ENCODE results near the gene DDX39A. TPM values are rescaled to one million over a fixed set of nuclear protein-coding genes. Genes with fewer than 3 reads are reported as not detected.
A peak's percentile ranks its signal among the peaks of the same experiment; 100 is the strongest.

DDX39A gene
- total and polyA plus RNA-seq, 2 of the 8 experiments (the other 6 are each of a cell fraction or from before 2014, with no cell fraction given) = 139 TPM

GRCh38 chr19:14432791-14433553 is 13.8 kb upstream of the DDX39A start, which contains the start of gene PKN1:
PKN1 (plus strand) TSS chr19:14433306; CDS start chr19:14433522, 216 bp downstream.
- no peaks in the 10 kb centered on the region; a peak in 1 of 7 replicates for H3K27me3 ChIP-seq (replicated peaks in 1 of 4; ENCODE audit: control insufficient read depth in 3 of 4, extremely low read depth in 1 of 4, insufficient read depth in 3 of 4, low read length in 3 of 4)
- H2AK5ac ChIP-seq (ENCODE audit: low read depth, low read length) = no peak within 1 kb of the TSS
- H3K79me1 ChIP-seq (ENCODE audit: low read depth, low read length) = peaks cover 7% of the 10 kb centered on the region
- H3K23ac ChIP-seq (ENCODE audit: insufficient read length) = no peak within 1 kb of the TSS
- H3K9ac ChIP-seq (replicated peaks in 1 of 4; ENCODE audit: extremely low read depth in 1 of 4, low read depth in 3 of 4, low read length in 3 of 4) = peak within 1 kb of the TSS in 3 of 4 experiments; percentile 29 to 93 (median 55); a peak in 5 of 7 replicates
- FAIRE-seq (no peak), DNase-seq (ENCODE audit: low read depth in 1 of 2, low spot score in 2 of 2) (peak in 1 of 2 experiments; percentile 86)
- no peak within 1 kb of the TSS for H4K5ac ChIP-seq (ENCODE audit: insufficient read length, low read depth, low read length)
- H3K23me2 ChIP-seq (ENCODE audit: low read depth, low read length) = no peaks in the 10 kb centered on the region; the same call in 1 of the 2 replicates
- ChIA-PET POLR2A (ENCODE audit: partially characterized antibody) (interaction anchor here (0.7 to 3.4 kb wide), 9 partner anchors 9 to 296 kb away, joined by 3 to 22 read pairs (median 4); partner anchors contain the start of genes ASF1B and DDX39A), CTCF (ENCODE audit: partially characterized antibody) (interaction anchor here (1.0 to 4.8 kb wide), 15 partner anchors 9 to 296 kb away, joined by 3 to 19 read pairs (median 4); partner anchors contain the start of gene PTGER1)
- H3K56ac ChIP-seq (replicated peaks; ENCODE audit: insufficient read length, low read depth, low read length) = no peak within 1 kb of the TSS
- no peak within 1 kb of the TSS for H2BK120ac ChIP-seq (replicated peaks; ENCODE audit: low read depth, low read length)
- peak within 1 kb of the TSS; percentile 39; the same call in 1 of the 2 replicates for H2AFZ ChIP-seq (ENCODE audit: low read length)
- H2BK12ac ChIP-seq (ENCODE audit: low read depth, low read length) = no peak within 1 kb of the TSS
- peak within 1 kb of the TSS; percentile 45 for H4K8ac ChIP-seq (ENCODE audit: extremely low read depth, insufficient read depth, low read length)
- peak within 1 kb of the TSS; percentile 54 to 96 (median 68) for H3K4me3 ChIP-seq (ENCODE audit: extremely low read depth in 1 of 4, insufficient read depth in 2 of 4, low read depth in 3 of 4, low read length in 4 of 4)
- no peak within 1 kb of the TSS for H2BK15ac ChIP-seq (ENCODE audit: low read length)
- H3K36me3 ChIP-seq (ENCODE audit: control insufficient read depth in 2 of 4, insufficient read depth in 4 of 4, low read length in 3 of 4) = no peaks in the 10 kb centered on the region; a peak in 1 of 8 replicates
- peaks cover 0 to 11% (median 3%) of the 10 kb centered on the region in 4 experiments; a peak in 5 of 7 replicates for H3K4me1 ChIP-seq (replicated peaks in 1 of 4; ENCODE audit: control insufficient read depth in 3 of 4, insufficient read depth in 4 of 4, low read length in 3 of 4)
- no peak within 1 kb of the TSS for H3K18ac ChIP-seq (ENCODE audit: extremely low read depth, low read length)
- no peak within 1 kb of the TSS for H4K91ac ChIP-seq (replicated peaks; ENCODE audit: insufficient read length, low read length)
- no peak within 1 kb of the TSS for H2BK20ac ChIP-seq (ENCODE audit: low read length)
- H2BK5ac ChIP-seq (ENCODE audit: low read depth, low read length) = no peak within 1 kb of the TSS
- no peak within 1 kb of the TSS for H3K27ac ChIP-seq (ENCODE audit: low read depth, low read length)
- H3K4ac ChIP-seq (replicated peaks; ENCODE audit: insufficient read length, low read depth, low read length) = no peak within 1 kb of the TSS
- no peak within 1 kb of the TSS for H3K14ac ChIP-seq (ENCODE audit: insufficient read length)
- H3K79me2 ChIP-seq (ENCODE audit: control insufficient read depth in 1 of 2, insufficient read depth in 2 of 2, low read length in 2 of 2) = peaks cover 0 to 33% of the 10 kb centered on the region in 2 experiments; a peak in 2 of 4 replicates
- peak within 1 kb of the TSS; percentile 72 to 97 for H3K4me2 ChIP-seq (ENCODE audit: insufficient read depth in 1 of 2, low read depth in 2 of 2, low read length in 2 of 2)
- 4% methylated on average over 46 of the region's 85 CpGs; no CpG with 5 or more reads in 1 of the 2 experiments for WGBS, 2 experiments (ENCODE audit: extremely low coverage in 1 of 2, insufficient coverage in 1 of 2, insufficient read length in 1 of 2, insufficient replicate concordance in 2 of 2, low coverage in 1 of 2, low lambda C conversion rate in 2 of 2, missing lambda C conversion rate in 1 of 2)
- peaks cover 4 to 5% of the 10 kb centered on the region in 2 experiments for H4K20me1 ChIP-seq (replicated peaks in 1 of 2; ENCODE audit: control insufficient read depth in 1 of 2, insufficient read depth in 2 of 2, low read length in 2 of 2)
- no peaks in the 10 kb centered on the region for H3K9me3 ChIP-seq (ENCODE audit: insufficient read depth in 2 of 2, low read depth in 1 of 2, low read length in 1 of 2)
- TF ChIP-seq EGR1 (IDR thresholded peaks at IDR 0.05; ENCODE audit: borderline replicate concordance, low read depth, low read length) (no peak; the same call in 1 of the 2 replicates), EP300 (IDR thresholded peaks at IDR 0.05; ENCODE audit: borderline replicate concordance in 1 of 2, low read depth in 2 of 2, low read length in 2 of 2) (0 out of 3 replicates have a peak, but pooled peaks of 1 of the 2 experiments have one; percentile 23), SIN3A (conservative IDR thresholded peaks at IDR 0.05 in 1 of 2, IDR thresholded peaks at IDR 0.05 in 1 of 2; ENCODE audit: low read depth in 1 of 2, low read length in 2 of 2) (0 out of 4 replicates have a peak, but pooled peaks of 1 of the 2 experiments have one; percentile 2), E2F6 (IDR thresholded peaks at IDR 0.05) (peak; percentile 20; the same call in 1 of the 2 replicates), TAF7 (optimal IDR thresholded peaks at IDR 0.05; ENCODE audit: borderline replicate concordance, low read depth, low read length) (peak; percentile 16), SP4 (IDR thresholded peaks at IDR 0.05; ENCODE audit: low read length) (no peak), KDM1A (IDR thresholded peaks at IDR 0.05; ENCODE audit: borderline replicate concordance, low read length) (peak; percentile 29; the same call in 1 of the 2 replicates), BRCA1 (IDR thresholded peaks at IDR 0.05; ENCODE audit: low read depth, low read length) (no peak), CBX8 (IDR thresholded peaks at IDR 0.05; ENCODE audit: borderline replicate concordance, low read depth, low read length) (no peak)

Data from H1 (cell line).